Keratinocyte (primary cell): ENCODE results near the gene REXO2. TPM values are rescaled to one million over a fixed set of nuclear protein-coding genes. Genes with fewer than 3 reads are reported as not detected.

Experiments
- DNase-seq: peaks from one replicate; pipeline ENCODE4 v3.0.0-alpha.2; 2011; ENCODE audit warnings: low read depth, missing footprints, low spot score
- FAIRE-seq: peaks from 2 replicates; lab custom pipeline; 2011; peaks lifted over from hg19 to GRCh38; lab: Jason Lieb, UNC
- H2AFZ ChIP-seq: 2 replicates; pipeline ENCODE4 v1.6.0; 2012; ENCODE audit warnings: low read length, control low read depth, inconsistent platforms; ENCODE audit not compliant: control insufficient read depth
- H3K27ac ChIP-seq: 2 replicates; pipeline ENCODE4 v1.5.1; 2011; ENCODE audit warnings: low read length; ENCODE audit not compliant: control insufficient read depth, insufficient read depth
- H3K27me3 ChIP-seq: 3 replicates; pipeline ENCODE4 v1.6.0; 2011; ENCODE audit warnings: low read length; ENCODE audit not compliant: control insufficient read depth, insufficient read depth; ENCODE audit errors: extremely low read depth
- H3K36me3 ChIP-seq, 2 experiments: 2 replicates in 1 of 2; 3 replicates in 1 of 2; pipeline ENCODE4 v1.5.1; 2011; ENCODE audit warnings: low read length in 2 of 2, mild to moderate bottlenecking in 1 of 2; ENCODE audit not compliant: control insufficient read depth in 2 of 2, insufficient read depth in 2 of 2; ENCODE audit errors: extremely low read depth in 1 of 2
- H3K4me1 ChIP-seq: 3 replicates; pipeline ENCODE4 v1.5.1; 2011; ENCODE audit warnings: low read length; ENCODE audit not compliant: control insufficient read depth, insufficient read depth; ENCODE audit errors: extremely low read depth
- H3K4me2 ChIP-seq: 3 replicates; pipeline ENCODE4 v1.6.0; 2011; ENCODE audit warnings: low read depth, low read length; ENCODE audit not compliant: control insufficient read depth, insufficient read depth; ENCODE audit errors: extremely low read depth
- H3K4me3 ChIP-seq, 3 experiments: fragments of 200-600 bp in 1 of 3; sonication (generic) in 1 of 3; 2 replicates in 2 of 3; 3 replicates in 1 of 3; pipeline ENCODE4 v1.5.1; 2011 to 2016; ENCODE audit warnings: low read length in 3 of 3, mild to moderate bottlenecking in 3 of 3, control low read depth in 2 of 3, inconsistent platforms in 1 of 3, low read depth in 1 of 3, mixed read lengths in 1 of 3, mixed run types in 1 of 3, moderate library complexity in 1 of 3; ENCODE audit not compliant: control insufficient read depth in 2 of 3, insufficient read depth in 2 of 3; ENCODE audit errors: extremely low read depth in 1 of 3
- H3K79me2 ChIP-seq: 2 replicates; pipeline ENCODE4 v1.6.0; 2012; ENCODE audit warnings: low read length; ENCODE audit not compliant: control insufficient read depth, insufficient read depth
- H3K9ac ChIP-seq: 3 replicates; pipeline ENCODE4 v1.6.0; 2011; ENCODE audit warnings: low read length; ENCODE audit not compliant: control insufficient read depth, insufficient read depth; ENCODE audit errors: extremely low read depth
- H3K9me1 ChIP-seq: 3 replicates; pipeline ENCODE4 v1.6.0; 2011; ENCODE audit warnings: low read length; ENCODE audit not compliant: control insufficient read depth, insufficient read depth; ENCODE audit errors: extremely low read depth
- H3K9me3 ChIP-seq: 2 replicates; pipeline ENCODE4 v1.5.1; 2012; ENCODE audit warnings: low read depth, low read length; ENCODE audit not compliant: control insufficient read depth
- H4K20me1 ChIP-seq: 3 replicates; pipeline ENCODE4 v1.6.0; 2011; ENCODE audit warnings: low read length; ENCODE audit not compliant: control insufficient read depth, insufficient read depth; ENCODE audit errors: extremely low read depth
- EZH2 ChIP-seq: IDR thresholded peaks from one replicate; pipeline ENCODE4 v1.6.1; 2012; ENCODE audit warnings: inconsistent platforms, mild to moderate bottlenecking, low read length, moderate library complexity
- dilution Hi-C: fragments of 300-500 bp; cut with MboI; formaldehyde crosslinking; loops from one replicate; pipeline ENCODE4 v1.7.0; 2020; ENCODE audit warnings: low sequenced_read_pairs; ENCODE audit not compliant: extremely low pct_ligation_motif_present
- polyA plus RNA-seq, 5 experiments: library from polyadenylated mRNA; depleted of rRNA in 3 of 5; stranded (reverse) in 3 of 5; stranded (forward) in 1 of 5; unstranded in 1 of 5; fragments of >200 nt; gene quantifications; 1 replicate in 1 of 5; 2 replicates in 3 of 5; 3 replicates in 1 of 5; pipeline versions ENCODE4 v1.2.1 to v1.2.3, GENCODE V29; 2011 to 2012; ENCODE audit warnings: missing spikeins in 2 of 5, low read depth in 1 of 5, low replicate concordance in 1 of 5
- TF ChIP-seq, protein P1 (sequence below), 3 experiments: IDR thresholded peaks in 1 of 3; conservative IDR thresholded peaks in 1 of 3; optimal IDR thresholded peaks in 1 of 3; 2 replicates in 2 of 3; 3 replicates in 1 of 3; pipeline versions ENCODE3 to v1.5.1; 2011; ENCODE audit warnings: low read length in 3 of 3, mild to moderate bottlenecking in 3 of 3, moderate library complexity in 2 of 3, control low read depth in 1 of 3, inconsistent platforms in 1 of 3; ENCODE audit not compliant: insufficient read depth in 2 of 3; ENCODE audit errors: extremely low read depth in 1 of 3

Gene REXO2
- polyA plus RNA-seq, 1 donor (not counting 4 experiments of a cell fraction or from before 2014, with no cell fraction given) = 381 TPM

DNA sequence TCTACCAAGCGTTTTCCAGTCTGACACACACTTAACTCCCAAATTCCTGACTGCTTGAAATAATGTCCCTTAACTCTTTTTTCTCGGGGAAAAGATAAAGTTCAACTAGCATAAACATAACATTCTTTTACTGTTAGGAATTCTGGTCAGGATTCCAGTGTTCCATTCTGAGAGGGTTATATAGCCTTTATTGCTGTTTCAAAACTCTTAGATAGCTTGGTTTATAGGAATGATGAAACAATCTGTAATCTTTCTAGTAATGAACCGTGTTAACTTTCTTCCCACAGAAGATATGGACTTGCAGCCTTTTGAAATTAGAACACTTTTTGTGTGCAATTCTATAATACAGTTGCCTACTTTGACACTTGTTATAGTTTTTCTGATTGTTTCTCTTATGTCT lies 8.6 kb downstream of the REXO2 start:
- H3K36me3 ChIP-seq = peaks cover 28 to 35% of the 10 kb centered on the region in 2 experiments
- dilution Hi-C loops = no loop called here

DNA sequence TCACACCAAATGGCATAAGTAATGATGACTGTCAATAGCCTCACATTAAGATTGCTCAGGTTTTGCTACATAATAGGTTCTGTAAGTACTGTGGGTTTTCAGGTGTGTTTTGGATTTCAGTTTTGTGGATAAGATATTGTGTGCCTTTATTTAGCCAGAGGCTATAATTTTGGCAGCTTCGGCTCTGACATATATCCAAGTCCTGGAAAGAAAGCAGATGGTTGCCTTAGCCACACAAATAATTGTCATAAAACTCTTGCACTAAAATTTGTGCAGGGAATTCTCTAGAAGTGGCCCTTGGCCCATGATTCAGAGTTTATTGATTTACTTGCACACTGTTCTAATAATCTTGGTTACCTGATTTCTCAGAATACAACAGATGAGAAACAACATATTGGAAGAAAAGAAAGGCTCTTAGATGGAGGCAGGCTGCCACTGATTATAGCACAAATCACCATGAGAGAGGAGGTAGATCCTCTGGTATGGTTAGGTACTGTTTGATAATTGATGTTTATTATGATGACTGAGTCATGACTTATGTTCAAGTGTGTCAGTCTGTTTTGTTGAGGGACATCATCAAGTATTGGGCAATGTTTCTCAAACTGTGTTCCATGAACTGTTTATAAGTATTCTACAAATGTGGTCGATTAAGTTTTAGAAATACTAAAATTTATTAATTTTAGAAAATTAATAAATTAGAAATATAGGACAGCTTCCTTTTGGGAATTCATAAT lies 9.6 kb downstream of the REXO2 start:
- dilution Hi-C loops = no loop called here
- peaks cover 28 to 32% of the 10 kb centered on the region in 2 experiments for H3K36me3 ChIP-seq
- peak; percentile 52 for FAIRE-seq

More for the DNA sequence above, 8.6 kb downstream of the REXO2 start:
- DNase-seq (no peak), FAIRE-seq (no peak)
- no peaks in the 10 kb centered on the region for H3K27me3 ChIP-seq
- H3K9me3 ChIP-seq = no peaks in the 10 kb centered on the region
- H3K9me1 ChIP-seq = no peaks in the 10 kb centered on the region
- no peaks in the 10 kb centered on the region for H4K20me1 ChIP-seq
- H3K27ac ChIP-seq = peak overlapping the region; percentile 16
- peaks cover 55% of the 10 kb centered on the region for H3K79me2 ChIP-seq
- TF ChIP-seq EZH2 = no peak
- TF ChIP-seq, protein P1, sequence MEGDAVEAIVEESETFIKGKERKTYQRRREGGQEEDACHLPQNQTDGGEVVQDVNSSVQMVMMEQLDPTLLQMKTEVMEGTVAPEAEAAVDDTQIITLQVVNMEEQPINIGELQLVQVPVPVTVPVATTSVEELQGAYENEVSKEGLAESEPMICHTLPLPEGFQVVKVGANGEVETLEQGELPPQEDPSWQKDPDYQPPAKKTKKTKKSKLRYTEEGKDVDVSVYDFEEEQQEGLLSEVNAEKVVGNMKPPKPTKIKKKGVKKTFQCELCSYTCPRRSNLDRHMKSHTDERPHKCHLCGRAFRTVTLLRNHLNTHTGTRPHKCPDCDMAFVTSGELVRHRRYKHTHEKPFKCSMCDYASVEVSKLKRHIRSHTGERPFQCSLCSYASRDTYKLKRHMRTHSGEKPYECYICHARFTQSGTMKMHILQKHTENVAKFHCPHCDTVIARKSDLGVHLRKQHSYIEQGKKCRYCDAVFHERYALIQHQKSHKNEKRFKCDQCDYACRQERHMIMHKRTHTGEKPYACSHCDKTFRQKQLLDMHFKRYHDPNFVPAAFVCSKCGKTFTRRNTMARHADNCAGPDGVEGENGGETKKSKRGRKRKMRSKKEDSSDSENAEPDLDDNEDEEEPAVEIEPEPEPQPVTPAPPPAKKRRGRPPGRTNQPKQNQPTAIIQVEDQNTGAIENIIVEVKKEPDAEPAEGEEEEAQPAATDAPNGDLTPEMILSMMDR (optimal IDR thresholded peaks at IDR 0.05 in 1 of 3, IDR thresholded peaks at IDR 0.05 in 1 of 3, conservative IDR thresholded peaks at IDR 0.05 in 1 of 3; ENCODE audit: extremely low read depth in 1 of 3, insufficient read depth in 2 of 3, low read length in 3 of 3) = no peak
- no peak overlapping the region for H3K9ac ChIP-seq
- H3K4me3 ChIP-seq = no peak overlapping the region
- H3K4me2 ChIP-seq = no peak overlapping the region
- no peaks in the 10 kb centered on the region for H3K4me1 ChIP-seq
- no peak overlapping the region for H2AFZ ChIP-seq

More for the DNA sequence above, 9.6 kb downstream of the REXO2 start:
- Histone ChIP-seq H4K20me1 (no peaks in the 10 kb centered on the region), H3K79me2 (peaks cover 46% of the 10 kb centered on the region), H3K4me3 (no peak overlapping the region), H2AFZ (no peak overlapping the region), H3K9me1 (no peaks in the 10 kb centered on the region), H3K27ac (peak overlapping the region; percentile 16), H3K4me2 (no peak overlapping the region), H3K9me3 (no peaks in the 10 kb centered on the region), H3K27me3 (no peaks in the 10 kb centered on the region), H3K9ac (no peak overlapping the region), H3K4me1 (no peaks in the 10 kb centered on the region)
- TF ChIP-seq, protein P1 (optimal IDR thresholded peaks at IDR 0.05 in 1 of 3, IDR thresholded peaks at IDR 0.05 in 1 of 3, conservative IDR thresholded peaks at IDR 0.05 in 1 of 3; ENCODE audit: extremely low read depth in 1 of 3, insufficient read depth in 2 of 3, low read length in 3 of 3) = no peak
- TF ChIP-seq EZH2 = no peak
- no peak for DNase-seq
